Panc1 (cell line): Measurements from ENCODE around the gene CD8B.

Experiments
- POLR2AphosphoS5 ChIP-seq: IDR thresholded peaks from 2 replicates; pipeline ENCODE4 v1.6.1; 2012; ENCODE audit warnings: mild to moderate bottlenecking, low read depth, low read length, moderate library complexity
- SIN3A ChIP-seq: IDR thresholded peaks from 2 replicates; pipeline ENCODE4 v1.6.1; 2012; ENCODE audit warnings: low read depth, mild to moderate bottlenecking, low read length, moderate library complexity, borderline replicate concordance; ENCODE audit not compliant: insufficient read depth
- TF ChIP-seq, protein P1 (sequence below): fragments of 450-650 bp; IDR thresholded peaks from 2 replicates; pipeline ENCODE4 v1.5.1; 2017; ENCODE audit warnings: mild to moderate bottlenecking
- TF ChIP-seq, protein P2 (sequence below), 2 experiments: IDR thresholded peaks; 2 replicates each; pipeline ENCODE4 v1.6.1; 2011 to 2012; ENCODE audit warnings: low read depth in 2 of 2, control low read depth in 1 of 2, low read length in 1 of 2, mild to moderate bottlenecking in 1 of 2, moderate library complexity in 1 of 2; ENCODE audit not compliant: insufficient read depth in 1 of 2

DNA sequence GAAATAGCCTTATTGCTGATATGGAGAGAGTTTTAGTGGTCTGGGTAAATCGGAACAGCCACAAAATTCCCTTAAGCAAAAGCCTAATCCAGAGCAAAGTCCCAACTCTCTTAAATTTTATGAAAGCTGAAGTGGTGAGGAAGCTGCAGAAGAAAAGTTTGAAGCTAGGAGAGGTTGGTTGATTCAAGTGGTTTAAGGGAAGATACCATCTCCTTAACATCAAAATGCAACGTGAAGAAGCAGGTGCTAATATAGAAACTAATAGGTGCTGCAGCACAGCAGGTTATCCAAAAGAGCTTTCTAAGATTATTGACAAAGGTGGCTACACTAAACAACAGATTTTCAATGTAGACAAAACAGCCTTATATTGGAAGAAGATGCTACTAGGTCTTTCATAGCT is 42.7 kb downstream of the CD8B start:
- TF ChIP-seq, protein P1, sequence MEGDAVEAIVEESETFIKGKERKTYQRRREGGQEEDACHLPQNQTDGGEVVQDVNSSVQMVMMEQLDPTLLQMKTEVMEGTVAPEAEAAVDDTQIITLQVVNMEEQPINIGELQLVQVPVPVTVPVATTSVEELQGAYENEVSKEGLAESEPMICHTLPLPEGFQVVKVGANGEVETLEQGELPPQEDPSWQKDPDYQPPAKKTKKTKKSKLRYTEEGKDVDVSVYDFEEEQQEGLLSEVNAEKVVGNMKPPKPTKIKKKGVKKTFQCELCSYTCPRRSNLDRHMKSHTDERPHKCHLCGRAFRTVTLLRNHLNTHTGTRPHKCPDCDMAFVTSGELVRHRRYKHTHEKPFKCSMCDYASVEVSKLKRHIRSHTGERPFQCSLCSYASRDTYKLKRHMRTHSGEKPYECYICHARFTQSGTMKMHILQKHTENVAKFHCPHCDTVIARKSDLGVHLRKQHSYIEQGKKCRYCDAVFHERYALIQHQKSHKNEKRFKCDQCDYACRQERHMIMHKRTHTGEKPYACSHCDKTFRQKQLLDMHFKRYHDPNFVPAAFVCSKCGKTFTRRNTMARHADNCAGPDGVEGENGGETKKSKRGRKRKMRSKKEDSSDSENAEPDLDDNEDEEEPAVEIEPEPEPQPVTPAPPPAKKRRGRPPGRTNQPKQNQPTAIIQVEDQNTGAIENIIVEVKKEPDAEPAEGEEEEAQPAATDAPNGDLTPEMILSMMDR, result no peak
- TF ChIP-seq POLR2AphosphoS5, result no peak
- TF ChIP-seq, protein P2, sequence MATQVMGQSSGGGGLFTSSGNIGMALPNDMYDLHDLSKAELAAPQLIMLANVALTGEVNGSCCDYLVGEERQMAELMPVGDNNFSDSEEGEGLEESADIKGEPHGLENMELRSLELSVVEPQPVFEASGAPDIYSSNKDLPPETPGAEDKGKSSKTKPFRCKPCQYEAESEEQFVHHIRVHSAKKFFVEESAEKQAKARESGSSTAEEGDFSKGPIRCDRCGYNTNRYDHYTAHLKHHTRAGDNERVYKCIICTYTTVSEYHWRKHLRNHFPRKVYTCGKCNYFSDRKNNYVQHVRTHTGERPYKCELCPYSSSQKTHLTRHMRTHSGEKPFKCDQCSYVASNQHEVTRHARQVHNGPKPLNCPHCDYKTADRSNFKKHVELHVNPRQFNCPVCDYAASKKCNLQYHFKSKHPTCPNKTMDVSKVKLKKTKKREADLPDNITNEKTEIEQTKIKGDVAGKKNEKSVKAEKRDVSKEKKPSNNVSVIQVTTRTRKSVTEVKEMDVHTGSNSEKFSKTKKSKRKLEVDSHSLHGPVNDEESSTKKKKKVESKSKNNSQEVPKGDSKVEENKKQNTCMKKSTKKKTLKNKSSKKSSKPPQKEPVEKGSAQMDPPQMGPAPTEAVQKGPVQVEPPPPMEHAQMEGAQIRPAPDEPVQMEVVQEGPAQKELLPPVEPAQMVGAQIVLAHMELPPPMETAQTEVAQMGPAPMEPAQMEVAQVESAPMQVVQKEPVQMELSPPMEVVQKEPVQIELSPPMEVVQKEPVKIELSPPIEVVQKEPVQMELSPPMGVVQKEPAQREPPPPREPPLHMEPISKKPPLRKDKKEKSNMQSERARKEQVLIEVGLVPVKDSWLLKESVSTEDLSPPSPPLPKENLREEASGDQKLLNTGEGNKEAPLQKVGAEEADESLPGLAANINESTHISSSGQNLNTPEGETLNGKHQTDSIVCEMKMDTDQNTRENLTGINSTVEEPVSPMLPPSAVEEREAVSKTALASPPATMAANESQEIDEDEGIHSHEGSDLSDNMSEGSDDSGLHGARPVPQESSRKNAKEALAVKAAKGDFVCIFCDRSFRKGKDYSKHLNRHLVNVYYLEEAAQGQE (IDR thresholded peaks at IDR 0.05; ENCODE audit: insufficient read depth in 1 of 2, low read depth in 2 of 2, low read length in 1 of 2), result no peak
- no peak for TF ChIP-seq SIN3A
